ENCODE measurements around the gene LGALS4.
"Not testable (repeated sequence)": the region's sequence is repeated elsewhere in the genome, so short reads cannot be mapped to it uniquely, and the experiment has no call there.

Gene LGALS4

DNA sequence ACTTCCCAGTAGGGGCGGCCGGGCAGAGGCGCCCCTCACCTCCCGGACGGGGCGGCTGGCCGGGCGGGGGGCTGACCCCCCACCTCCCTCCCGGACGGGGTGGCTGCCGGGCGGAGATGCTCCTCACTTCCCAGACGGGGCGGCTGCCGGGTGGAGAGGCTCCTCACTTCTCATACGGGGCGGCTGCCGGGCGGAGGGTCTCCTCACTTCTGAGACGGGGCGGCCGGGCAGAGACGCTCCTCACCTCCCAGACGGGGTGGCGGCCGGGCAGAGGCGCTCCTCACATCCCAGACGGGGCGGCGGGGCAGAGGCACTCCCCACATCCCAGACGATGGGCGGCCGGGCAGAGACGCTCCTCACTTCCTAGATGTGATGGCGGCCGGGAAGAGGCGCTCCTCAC, 43.0 kb upstream of the LGALS4 start:
- no CpG with 5 or more reads among the region's 37 CpGs for WGBS, 2 donors (ENCODE audit: extremely low coverage in 2 of 2, insufficient read length in 2 of 2, insufficient replicate concordance in 1 of 2)
- H3K18ac ChIP-seq (ENCODE audit: low read length); H3K9ac ChIP-seq (ENCODE audit: low read depth, low read length, poor library complexity); H3K9me3 ChIP-seq (replicated peaks in 1 of 2; ENCODE audit: control insufficient read depth in 2 of 2, insufficient read depth in 1 of 2, low read depth in 1 of 2, low read length in 2 of 2); H4K8ac ChIP-seq (ENCODE audit: low read depth, low read length); H3K4me3 ChIP-seq (ENCODE audit: low read length in 2 of 2); H3K4me1 ChIP-seq (ENCODE audit: control insufficient read depth in 2 of 2, insufficient read depth in 1 of 2, low read depth in 1 of 2, low read length in 2 of 2); H3K23ac ChIP-seq (ENCODE audit: low read depth, low read length, poor library complexity); H2BK120ac ChIP-seq (ENCODE audit: low read depth, low read length); H3K27me3 ChIP-seq (ENCODE audit: control insufficient read depth in 3 of 3, insufficient read depth in 3 of 3, low read depth in 1 of 3, low read length in 3 of 3); H3K79me1 ChIP-seq (ENCODE audit: low read depth, low read length); H3K14ac ChIP-seq (ENCODE audit: low read length); H3K36me3 ChIP-seq (replicated peaks in 1 of 2; ENCODE audit: control insufficient read depth in 2 of 2, insufficient read depth in 2 of 2, low read length in 2 of 2); DNase-seq (ENCODE audit: low spot score); H2AFZ ChIP-seq (ENCODE audit: low read length); H3K27ac ChIP-seq (replicated peaks; ENCODE audit: low read length); H4K91ac ChIP-seq (ENCODE audit: low read depth, low read length, poor library complexity); H3K4me2 ChIP-seq (ENCODE audit: insufficient read depth, low read length, poor library complexity, severe bottlenecking); H2BK15ac ChIP-seq (ENCODE audit: low read length); H2BK12ac ChIP-seq (ENCODE audit: low read length); H2BK5ac ChIP-seq (ENCODE audit: low read length); H2AK5ac ChIP-seq (ENCODE audit: low read depth, low read length); H3K4ac ChIP-seq (ENCODE audit: low read length): not testable (repeated sequence)

DNA sequence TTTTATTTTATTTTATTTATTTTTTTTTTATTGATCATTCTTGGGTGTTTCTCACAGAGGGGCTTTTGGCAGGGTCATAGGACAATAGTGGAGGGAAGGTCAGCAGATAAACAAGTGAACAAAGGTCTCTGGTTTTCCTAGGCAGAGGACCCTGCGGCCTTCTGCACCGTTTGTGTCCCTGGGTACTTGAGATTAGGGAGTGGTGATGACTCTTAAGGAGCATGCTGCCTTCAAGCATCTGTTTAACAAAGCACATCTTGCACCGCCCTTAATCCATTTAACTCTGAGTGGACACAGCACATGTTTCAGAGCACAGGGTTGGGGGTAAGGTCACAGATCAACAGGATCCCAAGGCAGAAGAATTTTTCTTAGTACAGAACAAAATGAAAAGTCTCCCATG, 42.2 kb upstream of the LGALS4 start:
- DNase-seq (ENCODE audit: low spot score); H3K4me2 ChIP-seq (ENCODE audit: insufficient read depth, low read length, poor library complexity, severe bottlenecking); H3K9ac ChIP-seq (ENCODE audit: low read depth, low read length, poor library complexity): not testable (repeated sequence)

GRCh38 chr19:38853214-38853613, 40.5 kb upstream of the LGALS4 start:
- WGBS, 2 donors (ENCODE audit: extremely low coverage in 2 of 2, insufficient read length in 2 of 2, insufficient replicate concordance in 1 of 2), result no CpG with 5 or more reads among the region's 17 CpGs
- Histone ChIP-seq H3K79me1 (ENCODE audit: low read depth, low read length) (no peaks in the 10 kb centered on the region), H4K8ac (ENCODE audit: low read depth, low read length) (no peak overlapping the region), H3K36me3 (replicated peaks in 1 of 2; ENCODE audit: control insufficient read depth in 2 of 2, insufficient read depth in 2 of 2, low read length in 2 of 2) (peaks cover 0 to 8% of the 10 kb centered on the region in 2 donors), H3K14ac (ENCODE audit: low read length) (no peak overlapping the region), H3K9me3 (replicated peaks in 1 of 2; ENCODE audit: control insufficient read depth in 2 of 2, insufficient read depth in 1 of 2, low read depth in 1 of 2, low read length in 2 of 2) (peaks cover 0 to 6% of the 10 kb centered on the region in 2 donors), H2BK12ac (ENCODE audit: low read length) (no peak overlapping the region), H3K23ac (ENCODE audit: low read depth, low read length, poor library complexity) (no peak overlapping the region), H2AFZ (ENCODE audit: low read length) (peak overlapping the region; percentile 77), H3K18ac (ENCODE audit: low read length) (no peak overlapping the region), H3K4me2 (ENCODE audit: insufficient read depth, low read length, poor library complexity, severe bottlenecking) (no peak overlapping the region), H3K4ac (ENCODE audit: low read length) (no peak overlapping the region), H2AK5ac (ENCODE audit: low read depth, low read length) (no peak overlapping the region), H4K91ac (ENCODE audit: low read depth, low read length, poor library complexity) (no peak overlapping the region), H3K27me3 (ENCODE audit: control insufficient read depth in 3 of 3, insufficient read depth in 3 of 3, low read depth in 1 of 3, low read length in 3 of 3) (no peaks in the 10 kb centered on the region), H2BK120ac (ENCODE audit: low read depth, low read length) (no peak overlapping the region), H3K4me1 (ENCODE audit: control insufficient read depth in 2 of 2, insufficient read depth in 1 of 2, low read depth in 1 of 2, low read length in 2 of 2) (peaks cover 11 to 13% of the 10 kb centered on the region in 2 donors), H3K4me3 (ENCODE audit: low read length in 2 of 2) (peak overlapping the region in 1 of 2 donors; percentile 79), H2BK5ac (ENCODE audit: low read length) (no peak overlapping the region), H2BK15ac (ENCODE audit: low read length) (peak overlapping the region; percentile 91), H3K9ac (ENCODE audit: low read depth, low read length, poor library complexity) (no peak overlapping the region), H3K27ac (replicated peaks; ENCODE audit: low read length) (no peak overlapping the region)
- no peak for DNase-seq (ENCODE audit: low spot score)

More for the DNA sequence above, 42.2 kb upstream of the LGALS4 start:
- not testable (repeated sequence) for H3K79me1 ChIP-seq (ENCODE audit: low read depth, low read length); H3K14ac ChIP-seq (ENCODE audit: low read length); H3K9me3 ChIP-seq (replicated peaks in 1 of 2; ENCODE audit: control insufficient read depth in 2 of 2, insufficient read depth in 1 of 2, low read depth in 1 of 2, low read length in 2 of 2); H3K4me3 ChIP-seq (ENCODE audit: low read length in 2 of 2); H3K27me3 ChIP-seq (ENCODE audit: control insufficient read depth in 3 of 3, insufficient read depth in 3 of 3, low read depth in 1 of 3, low read length in 3 of 3); H2AK5ac ChIP-seq (ENCODE audit: low read depth, low read length); H3K18ac ChIP-seq (ENCODE audit: low read length); H4K91ac ChIP-seq (ENCODE audit: low read depth, low read length, poor library complexity); H3K4ac ChIP-seq (ENCODE audit: low read length); H2BK15ac ChIP-seq (ENCODE audit: low read length); H2AFZ ChIP-seq (ENCODE audit: low read length); H3K27ac ChIP-seq (replicated peaks; ENCODE audit: low read length); H3K36me3 ChIP-seq (replicated peaks in 1 of 2; ENCODE audit: control insufficient read depth in 2 of 2, insufficient read depth in 2 of 2, low read length in 2 of 2); H3K4me1 ChIP-seq (ENCODE audit: control insufficient read depth in 2 of 2, insufficient read depth in 1 of 2, low read depth in 1 of 2, low read length in 2 of 2); H2BK5ac ChIP-seq (ENCODE audit: low read length); H2BK120ac ChIP-seq (ENCODE audit: low read depth, low read length); H2BK12ac ChIP-seq (ENCODE audit: low read length); H3K23ac ChIP-seq (ENCODE audit: low read depth, low read length, poor library complexity); H4K8ac ChIP-seq (ENCODE audit: low read depth, low read length)
- no CpG with 5 or more reads among the region's 3 CpGs for WGBS, 2 donors (ENCODE audit: extremely low coverage in 2 of 2, insufficient read length in 2 of 2, insufficient replicate concordance in 1 of 2)

DNA sequence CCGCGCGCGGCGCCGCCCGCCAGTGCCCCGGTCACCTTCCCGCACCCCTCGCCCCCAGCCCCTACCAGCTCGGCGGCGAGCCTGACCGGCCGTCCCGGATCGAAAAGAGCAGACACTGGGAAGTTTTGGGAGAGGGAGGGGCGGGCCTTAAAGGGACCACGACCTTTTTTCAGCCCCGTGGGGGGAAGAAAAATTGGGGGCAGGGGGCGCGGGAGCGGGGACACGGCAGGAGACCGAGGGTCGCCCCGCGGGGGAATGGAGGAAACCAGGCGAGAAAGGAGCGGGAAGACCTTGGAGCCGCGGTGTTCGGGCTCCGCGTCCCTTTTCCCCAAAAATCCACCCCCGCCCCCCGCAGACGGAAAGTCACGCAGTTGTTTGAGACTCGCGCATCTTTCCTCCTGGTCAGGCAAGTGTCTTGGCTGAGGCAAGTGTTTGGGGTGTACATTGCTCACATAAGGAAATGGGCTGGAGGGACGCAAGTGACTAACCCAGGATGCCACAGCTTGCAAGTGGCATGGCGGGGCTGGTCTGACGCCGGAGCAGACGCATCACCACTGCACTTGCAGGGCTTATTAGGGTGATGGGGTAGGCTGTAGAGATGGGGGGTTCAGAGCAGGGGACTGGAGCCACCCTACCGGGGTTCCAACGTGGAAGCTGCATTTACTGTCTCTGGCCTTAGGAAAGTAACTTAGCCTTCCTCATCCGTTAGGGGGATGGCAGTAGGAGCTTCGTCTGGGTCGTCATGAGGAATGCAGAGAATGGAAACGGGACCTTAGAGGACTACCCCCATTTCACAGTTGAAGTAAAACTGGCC, 39.7 kb upstream of the LGALS4 start:
- Histone ChIP-seq H3K27ac (replicated peaks; ENCODE audit: low read length) (peak overlapping the region; percentile 87), H3K27me3 (ENCODE audit: control insufficient read depth in 3 of 3, insufficient read depth in 3 of 3, low read depth in 1 of 3, low read length in 3 of 3) (no peaks in the 10 kb centered on the region), H3K79me1 (ENCODE audit: low read depth, low read length) (peaks cover 2% of the 10 kb centered on the region), H3K9ac (ENCODE audit: low read depth, low read length, poor library complexity) (peak overlapping the region; percentile 92), H3K23ac (ENCODE audit: low read depth, low read length, poor library complexity) (peak overlapping the region; percentile 89), H2BK120ac (ENCODE audit: low read depth, low read length) (peak overlapping the region; percentile 81), H3K4me3 (ENCODE audit: low read length in 2 of 2) (peak overlapping the region; percentile 79 to 86), H2BK12ac (ENCODE audit: low read length) (peak overlapping the region; percentile 73), H3K9me3 (replicated peaks in 1 of 2; ENCODE audit: control insufficient read depth in 2 of 2, insufficient read depth in 1 of 2, low read depth in 1 of 2, low read length in 2 of 2) (peaks cover 0 to 6% of the 10 kb centered on the region in 2 donors), H4K91ac (ENCODE audit: low read depth, low read length, poor library complexity) (peak overlapping the region; percentile 43), H2BK15ac (ENCODE audit: low read length) (peak overlapping the region; percentile 91), H3K4ac (ENCODE audit: low read length) (no peak overlapping the region), H4K8ac (ENCODE audit: low read depth, low read length) (peak overlapping the region; percentile 48), H2AFZ (ENCODE audit: low read length) (peak overlapping the region; percentile 77), H3K18ac (ENCODE audit: low read length) (peak overlapping the region; percentile 97), H2AK5ac (ENCODE audit: low read depth, low read length) (peak overlapping the region; percentile 94), H3K4me2 (ENCODE audit: insufficient read depth, low read length, poor library complexity, severe bottlenecking) (peak overlapping the region; percentile 93), H3K14ac (ENCODE audit: low read length) (peak overlapping the region; percentile 82), H3K36me3 (replicated peaks in 1 of 2; ENCODE audit: control insufficient read depth in 2 of 2, insufficient read depth in 2 of 2, low read length in 2 of 2) (peaks cover 4 to 16% of the 10 kb centered on the region in 2 donors), H3K4me1 (ENCODE audit: control insufficient read depth in 2 of 2, insufficient read depth in 1 of 2, low read depth in 1 of 2, low read length in 2 of 2) (peaks cover 14 to 15% of the 10 kb centered on the region in 2 donors), H2BK5ac (ENCODE audit: low read length) (peak overlapping the region; percentile 95)
- WGBS, 2 donors (ENCODE audit: extremely low coverage in 2 of 2, insufficient read length in 2 of 2, insufficient replicate concordance in 1 of 2), result no CpG with 5 or more reads among the region's 52 CpGs
- DNase-seq (ENCODE audit: low spot score), result no peak
